Stimulated activated naive CD8-positive, alpha-beta T cell treated with anti-CD3 and anti-CD28 coated beads, Interleukin-15, amount 100 ng/mL, for 72 hours (primary cell): ENCODE data around the gene RPL34.

Source experiments
- ATAC-seq: fragments of 150-1000 bp; cut with Tn5 transposase; 2 replicates; pipeline ENCODE4 v1.10.0; 2021; ENCODE audit warnings: mild to moderate bottlenecking, moderate library complexity
- DNase-seq, 2 donors: peaks; one replicate each; pipeline ENCODE4 v3.0.0; 2021 to 2022
- H3K27ac Mint-ChIP-seq, 2 donors: one replicate each; pipeline ENCODE4 v1.8.0; 2022; ENCODE audit warnings: mild to moderate bottlenecking in 2 of 2, mixed read lengths in 2 of 2, moderate library complexity in 2 of 2
- H3K27me3 Mint-ChIP-seq: one replicate; pipeline ENCODE4 v1.8.0; 2022; ENCODE audit warnings: mixed read lengths
- H3K4me1 Mint-ChIP-seq: one replicate; pipeline ENCODE4 v1.8.0; 2022; ENCODE audit warnings: mild to moderate bottlenecking, mixed read lengths
- H3K4me3 Mint-ChIP-seq, 2 donors: one replicate each; pipeline ENCODE4 v1.8.0; 2022; ENCODE audit warnings: mild to moderate bottlenecking in 2 of 2, mixed read lengths in 2 of 2, moderate library complexity in 1 of 2
- H3K9me3 Mint-ChIP-seq, 2 donors: one replicate each; pipeline ENCODE4 v1.8.0; 2022; ENCODE audit warnings: mixed read lengths in 2 of 2

The RPL34 gene

DNA sequence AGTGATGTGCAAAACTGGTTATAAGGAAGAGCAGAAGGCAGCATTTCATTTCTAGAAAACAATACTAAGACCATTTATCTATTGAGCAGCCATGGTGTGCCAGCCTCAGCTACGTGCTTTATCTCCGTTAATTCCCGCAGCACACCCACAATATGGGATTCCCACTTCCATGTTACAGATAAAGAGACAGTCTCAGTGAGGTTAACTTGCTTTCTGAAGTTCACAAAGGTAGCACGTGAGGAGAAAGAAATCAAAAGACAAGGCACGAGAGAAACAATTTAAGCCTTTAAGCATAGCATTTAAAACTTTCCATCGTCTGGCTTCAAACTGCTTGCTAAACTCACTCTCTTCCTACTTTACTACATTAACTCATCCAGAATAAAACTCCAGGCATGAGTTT is 8.0 kb upstream of the RPL34 start:
- Mint-ChIP-seq H3K9me3 (no peaks in the 10 kb centered on the region), H3K27me3 (no peaks in the 10 kb centered on the region), H3K4me3 (peak overlapping the region; percentile 39 to 61), H3K4me1 (peaks cover 21% of the 10 kb centered on the region), H3K27ac (no peak overlapping the region)
- ATAC-seq (no peak), DNase-seq (no peak)

DNA sequence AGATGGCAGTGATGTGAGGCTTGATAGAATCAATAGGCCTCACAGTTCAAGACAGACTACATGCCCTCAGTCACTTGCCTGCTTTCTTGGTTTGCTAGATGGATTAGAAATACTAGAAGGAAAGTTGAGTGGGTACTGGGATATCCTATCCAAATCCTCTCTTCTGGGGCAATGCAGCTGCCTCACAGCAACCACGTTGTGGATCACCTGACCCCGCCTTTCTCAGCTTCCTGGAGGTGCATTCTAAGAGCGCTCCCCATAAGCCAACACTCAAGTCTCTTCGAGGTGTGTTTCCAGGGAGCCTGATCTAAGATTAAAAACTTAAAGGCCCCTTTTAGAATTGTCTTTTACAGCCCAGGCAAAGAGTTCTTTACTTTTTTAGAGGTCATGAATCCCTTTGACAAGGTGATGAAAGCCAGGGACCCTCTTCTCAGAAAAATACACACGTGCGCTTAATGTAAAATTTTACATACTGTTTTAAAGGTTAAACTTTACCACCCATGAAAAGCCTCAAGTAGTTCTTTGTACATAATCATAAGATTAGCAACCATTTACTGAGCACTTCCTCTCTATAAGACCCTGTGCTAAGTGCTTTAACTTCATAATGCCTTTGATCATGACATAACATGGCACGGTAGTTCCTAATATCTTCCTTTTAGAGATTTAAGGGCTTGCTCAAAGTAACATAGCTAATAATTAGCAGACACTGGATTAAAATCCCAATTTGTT is 840 bp upstream of the RPL34 start:
- peak; percentile 45 for ATAC-seq
- peak overlapping the region; percentile 95 for H3K4me3 Mint-ChIP-seq

DNA sequence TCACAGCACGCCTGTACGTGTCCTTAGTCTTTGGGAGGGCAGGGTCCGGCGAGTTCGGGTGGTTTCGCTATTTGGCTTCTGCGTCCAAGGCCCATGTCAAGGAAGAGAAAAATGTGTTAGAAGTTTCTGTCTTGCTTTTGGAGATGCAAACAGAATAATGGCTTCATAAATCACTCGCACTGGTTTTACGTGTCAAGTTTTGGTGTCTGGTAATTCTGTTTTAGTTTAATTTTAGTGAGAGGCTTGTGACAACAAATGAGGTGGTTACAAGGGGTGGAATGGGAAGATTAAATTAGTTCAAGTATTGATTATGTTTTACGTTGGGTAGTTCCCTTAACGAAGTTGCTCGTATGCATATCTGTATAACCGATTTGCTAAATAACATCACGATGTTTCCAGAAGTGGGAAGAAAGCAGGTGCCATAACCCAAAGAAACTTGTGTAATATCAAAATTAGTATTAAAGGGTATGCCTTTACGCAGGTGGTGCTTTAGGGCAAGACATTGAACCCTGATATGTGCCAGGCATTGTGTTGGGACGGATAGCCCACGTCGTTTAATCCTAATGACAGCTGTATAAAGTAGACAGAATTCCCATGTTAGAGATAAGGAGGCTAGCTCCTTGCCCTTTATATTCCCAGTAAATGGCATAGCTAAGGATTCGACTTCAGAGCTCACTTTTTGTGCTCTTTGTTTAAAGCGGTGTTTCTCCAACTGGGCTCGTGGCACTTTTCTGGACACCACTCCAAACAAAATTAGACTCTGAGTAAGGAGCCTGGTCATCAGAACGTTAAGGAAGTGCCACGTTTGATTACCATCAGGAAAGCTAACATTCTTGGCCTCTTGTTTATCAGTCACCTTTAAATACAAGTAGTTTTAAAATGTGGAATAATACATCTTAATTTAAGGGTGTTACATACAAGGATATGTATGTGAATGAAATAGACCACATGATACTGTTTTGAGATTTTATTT is 843 bp downstream of the RPL34 start:
- no peaks in the 10 kb centered on the region for H3K27me3 Mint-ChIP-seq
- peak overlapping the region; percentile 95 for H3K4me3 Mint-ChIP-seq
- no peaks in the 10 kb centered on the region for H3K9me3 Mint-ChIP-seq
- ATAC-seq = no peak
- H3K4me1 Mint-ChIP-seq = peaks cover 47% of the 10 kb centered on the region
- DNase-seq = no peak
- H3K27ac Mint-ChIP-seq = peak overlapping the region; percentile 99

More for the DNA sequence above, 840 bp upstream of the RPL34 start:
- no peaks in the 10 kb centered on the region for H3K9me3 Mint-ChIP-seq
- H3K27ac Mint-ChIP-seq = peak overlapping the region; percentile 99
- peaks cover 33% of the 10 kb centered on the region for H3K4me1 Mint-ChIP-seq
- no peaks in the 10 kb centered on the region for H3K27me3 Mint-ChIP-seq
- DNase-seq = peak; percentile 29 to 51

DNA sequence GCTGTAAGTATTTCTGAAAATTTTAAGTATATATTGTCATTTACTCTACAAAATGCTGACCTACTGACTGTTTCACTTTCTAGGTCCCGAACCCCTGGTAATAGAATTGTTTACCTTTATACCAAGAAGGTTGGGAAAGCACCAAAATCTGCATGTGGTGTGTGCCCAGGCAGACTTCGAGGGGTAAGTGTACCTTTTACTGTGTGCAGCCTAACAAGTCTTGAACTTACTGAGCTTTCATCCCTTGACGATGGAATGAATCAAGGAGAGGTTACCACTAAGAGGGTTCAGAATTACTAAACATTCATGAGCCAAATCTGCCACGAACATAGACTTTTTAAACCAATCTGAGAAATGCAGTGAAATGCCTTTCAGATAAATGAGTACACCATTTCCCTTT is 1.6 kb downstream of the RPL34 start:
- Mint-ChIP-seq H3K9me3 (no peaks in the 10 kb centered on the region), H3K4me1 (peaks cover 47% of the 10 kb centered on the region)

DNA sequence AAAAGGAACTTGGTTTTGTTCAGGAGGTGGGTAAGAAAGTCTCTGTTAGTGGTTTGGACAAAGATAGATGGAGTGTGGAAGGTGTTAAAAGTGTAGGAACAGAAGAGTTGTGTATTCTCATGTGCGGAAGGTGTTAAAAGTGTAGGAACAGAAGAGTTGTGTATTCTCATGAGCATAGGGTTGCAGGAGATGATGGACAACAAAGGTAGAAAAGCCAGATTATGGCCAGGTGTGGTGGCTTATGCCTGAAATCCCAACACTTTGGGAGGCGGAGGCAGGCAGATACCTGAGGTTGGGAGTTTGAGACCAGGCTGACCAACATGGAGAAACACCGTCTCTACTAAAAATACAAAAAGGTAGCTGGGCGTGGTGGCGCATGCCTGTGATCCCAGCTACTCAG is 2.5 kb downstream of the RPL34 start:
- Mint-ChIP-seq H3K4me1 (peaks cover 47% of the 10 kb centered on the region), H3K27ac (peak overlapping the region; percentile 56 to 86), H3K4me3 (peak overlapping the region; percentile 95), H3K27me3 (no peaks in the 10 kb centered on the region), H3K9me3 (no peaks in the 10 kb centered on the region)
- DNase-seq (no peak), ATAC-seq (no peak)

More for the DNA sequence above, 1.6 kb downstream of the RPL34 start:
- DNase-seq (peak in 1 of 2 donors; percentile 31), ATAC-seq (peak; percentile 42)
- H3K4me3 Mint-ChIP-seq = peak overlapping the region; percentile 95
- no peak overlapping the region for H3K27ac Mint-ChIP-seq
- H3K27me3 Mint-ChIP-seq = no peaks in the 10 kb centered on the region

DNA sequence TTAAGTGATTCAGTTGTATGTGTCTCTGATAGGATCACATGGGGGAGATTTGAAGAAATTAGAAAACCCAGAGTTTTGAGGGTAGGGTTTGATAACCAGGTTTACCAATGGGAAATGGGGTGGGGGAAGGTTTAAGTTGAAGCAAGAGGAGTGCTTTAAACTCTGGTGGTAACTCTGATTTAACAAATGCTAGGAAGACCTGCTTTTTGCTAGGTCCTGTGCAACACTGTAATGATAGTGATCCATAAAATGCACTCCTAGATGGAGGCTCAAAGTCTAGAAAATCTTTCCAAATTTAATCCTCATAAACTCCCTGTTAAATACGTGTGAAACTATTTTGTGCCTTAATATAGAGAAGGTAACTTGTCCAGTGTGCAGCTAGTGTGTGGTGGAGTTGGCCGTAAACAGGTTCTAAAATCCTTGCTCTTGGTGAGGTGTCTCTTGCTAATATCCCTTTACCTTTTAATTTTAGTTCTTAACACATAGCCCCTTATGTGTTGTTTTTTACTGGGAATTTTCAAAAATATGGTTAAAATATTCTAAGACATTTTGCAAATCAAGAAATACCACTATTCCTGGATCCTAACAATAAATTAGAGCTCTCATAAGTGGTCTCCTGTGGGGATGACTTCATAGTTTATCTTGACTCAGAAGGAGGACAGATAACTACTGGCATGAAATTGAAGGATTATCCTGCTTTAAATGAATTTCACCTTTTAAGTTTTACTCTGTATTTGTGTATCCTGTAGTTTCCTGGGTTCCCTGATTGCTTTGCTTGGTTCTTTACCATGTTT is 4.1 kb downstream of the RPL34 start:
- peak overlapping the region; percentile 49 to 95 for H3K4me3 Mint-ChIP-seq
- H3K27ac Mint-ChIP-seq = peak overlapping the region; percentile 4 to 14
- H3K4me1 Mint-ChIP-seq = peaks cover 38% of the 10 kb centered on the region
- ATAC-seq = no peak
- no peaks in the 10 kb centered on the region for H3K9me3 Mint-ChIP-seq
- no peak for DNase-seq
- H3K27me3 Mint-ChIP-seq = no peaks in the 10 kb centered on the region

DNA sequence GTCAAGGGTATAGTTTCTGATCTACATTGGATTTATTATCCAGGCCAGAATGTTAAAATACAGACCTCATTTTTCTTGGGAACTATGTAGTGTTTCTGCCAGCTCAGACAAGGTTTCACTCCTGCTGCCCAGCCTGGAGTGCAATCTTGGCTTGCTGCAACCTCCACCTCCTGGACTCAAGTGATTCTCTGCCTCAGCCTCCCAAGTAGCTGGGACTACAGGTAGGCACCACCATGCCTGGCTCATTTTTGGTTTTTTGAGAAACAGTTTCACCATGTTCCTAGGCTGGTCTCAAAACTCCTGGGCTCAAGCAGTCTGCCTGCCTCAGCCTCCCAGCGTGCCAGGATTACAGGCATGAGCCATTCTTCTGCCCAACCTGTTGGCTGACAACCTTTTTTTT is 5.7 kb downstream of the RPL34 start:
- no peaks in the 10 kb centered on the region for H3K9me3 Mint-ChIP-seq
- peaks cover 38% of the 10 kb centered on the region for H3K4me1 Mint-ChIP-seq
- H3K27ac Mint-ChIP-seq = peak overlapping the region in 1 of 2 donors; percentile 59
- DNase-seq = no peak
- ATAC-seq = no peak
- H3K27me3 Mint-ChIP-seq = no peaks in the 10 kb centered on the region
- H3K4me3 Mint-ChIP-seq = peak overlapping the region in 1 of 2 donors; percentile 9

DNA sequence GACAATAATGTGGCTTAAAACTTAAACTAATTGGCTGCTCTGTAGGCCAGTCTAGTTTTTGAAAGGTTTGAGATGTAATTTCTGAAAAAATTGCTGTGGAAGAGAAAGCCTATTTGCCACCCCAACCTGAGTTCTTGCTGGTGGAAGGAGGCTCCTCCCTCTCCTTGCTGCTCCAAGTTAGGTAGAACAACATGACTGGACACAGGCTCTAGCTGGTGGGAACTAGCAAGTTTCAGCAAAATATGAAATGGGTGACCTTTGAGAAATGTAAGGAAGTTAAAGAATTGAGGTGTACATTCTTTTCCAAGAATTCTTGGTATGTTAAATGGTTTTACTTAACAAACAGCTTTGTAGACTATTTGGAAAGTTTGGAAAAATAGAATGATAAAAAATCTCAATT is 8.0 kb downstream of the RPL34 start:
- Mint-ChIP-seq H3K27ac (no peak overlapping the region), H3K9me3 (no peaks in the 10 kb centered on the region), H3K4me1 (peaks cover 25% of the 10 kb centered on the region), H3K4me3 (no peak overlapping the region), H3K27me3 (no peaks in the 10 kb centered on the region)
- ATAC-seq (no peak), DNase-seq (no peak)

DNA sequence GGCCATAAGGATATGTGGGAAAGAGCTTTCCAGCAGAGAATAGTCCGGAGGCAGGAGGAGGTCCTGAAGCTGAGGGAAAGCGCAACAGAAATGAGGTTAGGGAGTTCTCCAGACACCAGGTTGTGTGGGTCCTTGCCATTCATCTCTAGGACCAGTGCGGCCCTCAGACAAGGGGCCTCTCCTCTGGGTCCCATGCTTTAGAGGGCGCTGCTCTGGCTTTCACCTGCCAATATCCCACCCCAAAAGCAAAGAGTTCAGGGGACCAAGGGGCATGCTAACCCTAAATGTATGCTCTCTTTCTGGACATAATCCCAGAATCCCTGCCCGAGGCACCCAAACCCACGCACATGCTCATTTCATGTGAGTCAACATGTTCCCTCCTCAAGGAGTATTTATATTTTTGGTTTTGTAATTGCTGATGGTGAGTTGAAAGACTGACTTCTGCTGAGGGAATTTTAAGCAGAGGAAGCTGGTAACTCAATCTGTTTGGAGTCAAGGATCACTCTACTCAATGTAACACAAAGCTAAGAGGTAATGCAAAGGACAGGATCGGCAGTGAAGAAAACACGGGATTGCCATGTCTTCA is 14.8 kb downstream of the RPL34 start:
- Mint-ChIP-seq H3K4me1 (no peaks in the 10 kb centered on the region), H3K4me3 (no peak overlapping the region), H3K9me3 (no peaks in the 10 kb centered on the region), H3K27ac (no peak overlapping the region), H3K27me3 (no peaks in the 10 kb centered on the region)
- ATAC-seq (no peak), DNase-seq (no peak)

DNA sequence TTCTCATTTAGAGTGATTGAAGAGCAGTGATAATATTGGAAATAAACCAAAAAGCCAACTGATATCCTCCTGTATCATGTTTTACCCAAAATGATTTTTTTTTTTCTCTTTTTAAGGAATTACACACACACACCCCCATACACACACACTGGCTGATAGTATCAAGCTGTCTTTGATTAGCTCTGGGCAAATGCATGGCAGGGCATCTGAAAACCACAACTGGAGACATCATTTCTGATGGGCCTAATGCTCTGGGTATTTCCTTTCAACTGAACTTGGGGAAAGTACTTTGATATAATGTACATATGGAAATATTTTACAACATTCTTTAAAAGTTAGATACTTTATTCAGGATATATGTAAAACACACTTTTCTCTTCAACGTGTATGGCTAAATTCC is 15.9 kb downstream of the RPL34 start:
- Mint-ChIP-seq H3K4me3 (no peak overlapping the region), H3K9me3 (no peaks in the 10 kb centered on the region), H3K4me1 (no peaks in the 10 kb centered on the region), H3K27ac (no peak overlapping the region), H3K27me3 (no peaks in the 10 kb centered on the region)
- ATAC-seq (no peak), DNase-seq (no peak)

DNA sequence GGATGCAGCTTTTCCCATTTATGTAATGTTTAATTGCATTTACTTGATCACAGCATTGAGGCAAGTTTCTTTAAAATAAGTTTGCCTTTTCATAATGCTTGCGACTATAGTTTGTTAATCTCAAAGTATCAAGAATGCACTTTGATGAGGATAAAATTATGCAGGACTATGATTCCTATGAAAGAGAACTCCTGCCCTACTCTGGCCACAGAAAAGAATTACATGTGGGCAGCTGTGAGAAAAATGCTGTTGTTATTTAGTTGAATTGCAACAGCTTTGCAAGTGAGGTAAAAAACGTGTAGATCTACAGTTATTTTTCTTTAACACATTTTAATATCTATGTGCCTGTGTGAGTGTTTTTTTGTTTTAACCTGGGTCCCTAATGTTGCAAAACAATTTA is 17.5 kb downstream of the RPL34 start:
- Mint-ChIP-seq H3K27me3 (no peaks in the 10 kb centered on the region), H3K4me3 (no peak overlapping the region), H3K4me1 (no peaks in the 10 kb centered on the region), H3K9me3 (no peaks in the 10 kb centered on the region), H3K27ac (no peak overlapping the region)
- ATAC-seq = no peak
- no peak for DNase-seq

DNA sequence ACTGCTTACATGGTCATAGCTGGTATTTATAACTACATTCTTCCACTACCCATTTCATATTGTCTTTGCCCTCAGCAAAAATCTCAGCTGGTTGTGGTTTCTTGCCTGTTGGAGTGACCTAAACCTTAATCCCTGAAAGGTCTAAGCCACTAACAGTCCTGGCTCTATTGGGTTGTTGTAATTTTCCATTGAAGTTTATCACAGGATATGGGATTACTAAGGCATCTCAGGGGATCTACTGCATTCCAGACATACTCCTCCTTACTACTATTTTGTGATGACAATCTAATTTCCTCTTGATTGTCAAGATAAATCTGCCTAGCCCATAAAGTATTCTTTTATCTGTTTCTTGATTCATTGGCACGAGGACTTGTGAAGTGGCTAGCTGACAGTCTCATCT is 23.9 kb downstream of the RPL34 start:
- no peak for ATAC-seq
- Mint-ChIP-seq H3K27me3 (no peaks in the 10 kb centered on the region), H3K27ac (no peak overlapping the region)

DNA sequence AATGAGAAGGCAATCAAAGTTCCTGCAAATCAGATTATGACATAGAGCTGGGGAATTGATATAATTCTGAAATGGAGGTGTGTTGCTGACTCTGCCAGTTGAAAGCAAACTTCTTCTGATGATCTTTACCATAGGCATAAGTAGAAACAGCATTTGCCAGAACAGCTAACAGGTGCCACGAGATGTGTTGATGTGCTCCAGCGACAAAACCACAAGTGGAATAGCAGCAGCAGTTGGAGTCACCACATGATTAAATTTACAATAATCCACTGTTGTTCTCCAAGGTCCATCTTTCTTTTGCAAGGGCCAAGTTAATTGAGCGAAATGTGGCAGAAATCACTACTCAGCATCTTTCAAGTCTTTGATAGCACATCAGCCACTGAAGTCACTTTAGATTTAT is 26.3 kb downstream of the RPL34 start:
- Mint-ChIP-seq H3K4me1 (peaks cover 7% of the 10 kb centered on the region), H3K27ac (no peak overlapping the region), H3K4me3 (no peak overlapping the region), H3K27me3 (no peaks in the 10 kb centered on the region), H3K9me3 (no peaks in the 10 kb centered on the region)
- DNase-seq (no peak), ATAC-seq (no peak)

More for the DNA sequence above, 23.9 kb downstream of the RPL34 start:
- no peak overlapping the region for H3K4me3 Mint-ChIP-seq
- H3K9me3 Mint-ChIP-seq = no peaks in the 10 kb centered on the region
- no peak for DNase-seq
- no peaks in the 10 kb centered on the region for H3K4me1 Mint-ChIP-seq

DNA sequence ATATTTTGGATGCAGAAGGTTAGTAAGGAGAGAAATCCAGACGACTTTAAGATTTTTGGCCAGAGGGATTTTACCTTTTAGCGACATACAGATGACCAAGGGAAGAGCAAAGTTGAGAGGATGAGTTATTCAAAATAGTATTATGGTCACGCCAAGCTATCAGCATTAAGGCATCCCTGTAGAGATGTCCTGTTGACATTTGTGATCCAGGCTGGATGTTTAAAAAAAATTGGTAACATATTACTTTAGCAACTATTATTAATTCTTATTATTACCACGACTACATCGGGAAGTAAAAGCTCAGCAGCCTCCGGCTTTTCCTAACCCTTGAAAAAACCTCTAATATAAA is 29.5 kb downstream of the RPL34 start:
- no peak for ATAC-seq
- DNase-seq = no peak
- Mint-ChIP-seq H3K27ac (peak overlapping the region; percentile 56 to 97), H3K9me3 (no peaks in the 10 kb centered on the region), H3K27me3 (no peaks in the 10 kb centered on the region), H3K4me1 (peaks cover 23% of the 10 kb centered on the region), H3K4me3 (peak overlapping the region; percentile 90 to 92)
